Measurements from ENCODE around the gene TRAF3IP1.
"Not testable (repeated sequence)": the region's sequence is repeated elsewhere in the genome, so short reads cannot be mapped to it uniquely, and the experiment has no call there.

Gene TRAF3IP1

GRCh38 chr2:238314576-238314975 lies 5.7 kb upstream of the TRAF3IP1 start:
- TF ChIP-seq LEF1 (IDR thresholded peaks at IDR 0.05; ENCODE audit: borderline replicate concordance) (no peak), ELF4 (IDR thresholded peaks at IDR 0.05) (no peak), NFRKB (IDR thresholded peaks at IDR 0.05) (no peak), FOXK2 (IDR thresholded peaks at IDR 0.05) (no peak), BHLHE40 (IDR thresholded peaks at IDR 0.05; ENCODE audit: borderline replicate concordance) (no peak), SP1 (IDR thresholded peaks at IDR 0.05) (no peak), CTBP1 (IDR thresholded peaks at IDR 0.05; ENCODE audit: borderline replicate concordance) (no peak), TARDBP (IDR thresholded peaks at IDR 0.05) (no peak), SUZ12 (IDR thresholded peaks at IDR 0.05) (no peak)
- TF ChIP-seq, protein P1, sequence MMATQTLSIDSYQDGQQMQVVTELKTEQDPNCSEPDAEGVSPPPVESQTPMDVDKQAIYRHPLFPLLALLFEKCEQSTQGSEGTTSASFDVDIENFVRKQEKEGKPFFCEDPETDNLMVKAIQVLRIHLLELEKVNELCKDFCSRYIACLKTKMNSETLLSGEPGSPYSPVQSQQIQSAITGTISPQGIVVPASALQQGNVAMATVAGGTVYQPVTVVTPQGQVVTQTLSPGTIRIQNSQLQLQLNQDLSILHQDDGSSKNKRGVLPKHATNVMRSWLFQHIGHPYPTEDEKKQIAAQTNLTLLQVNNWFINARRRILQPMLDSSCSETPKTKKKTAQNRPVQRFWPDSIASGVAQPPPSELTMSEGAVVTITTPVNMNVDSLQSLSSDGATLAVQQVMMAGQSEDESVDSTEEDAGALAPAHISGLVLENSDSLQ (IDR thresholded peaks at IDR 0.05): no peak
- POLR2A ChIA-PET: no interaction called here
- DNase-seq (ENCODE audit: extremely low spot score): no peak
- CTCF ChIA-PET: interaction anchor here (0.8 kb wide), 1 partner anchor 26 kb away, joined by 3 read pairs; the partner anchor contains the start of gene PER2

DNA sequence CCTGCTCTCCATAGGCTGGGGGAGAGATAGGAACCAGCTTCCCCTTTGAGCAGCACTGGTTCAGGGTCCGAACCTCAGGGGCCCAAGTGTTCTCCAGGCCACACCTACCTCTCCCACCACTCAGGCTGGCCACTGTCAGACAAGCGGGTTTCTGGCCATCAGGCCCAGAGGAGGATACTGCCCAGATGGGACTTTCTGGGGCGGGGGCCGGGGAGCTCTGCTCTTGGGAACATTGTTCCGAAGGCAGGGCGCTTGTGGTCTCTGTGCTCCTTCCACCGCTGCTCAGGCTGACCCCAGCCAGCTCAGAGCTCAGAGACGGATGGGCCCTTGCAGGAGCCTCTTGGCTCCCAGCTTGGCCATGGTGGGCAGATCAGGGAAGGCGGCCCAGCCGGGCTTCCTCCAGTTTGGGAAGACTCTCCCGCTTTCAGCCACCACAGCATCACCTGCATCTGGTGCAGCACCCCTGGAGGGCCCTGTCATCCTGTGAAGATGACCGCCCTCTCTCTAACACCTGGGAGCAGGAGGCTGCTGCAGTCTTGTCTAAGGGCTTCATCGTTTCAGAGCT lies 5.2 kb upstream of the TRAF3IP1 start:
- no peak for DNase-seq (ENCODE audit: extremely low spot score)
- TF ChIP-seq TARDBP (IDR thresholded peaks at IDR 0.05) (no peak), CTBP1 (IDR thresholded peaks at IDR 0.05; ENCODE audit: borderline replicate concordance) (no peak), L3MBTL2 (conservative IDR thresholded peaks at IDR 0.05) (no peak), ELF4 (IDR thresholded peaks at IDR 0.05) (no peak), BHLHE40 (IDR thresholded peaks at IDR 0.05; ENCODE audit: borderline replicate concordance) (no peak), SP1 (IDR thresholded peaks at IDR 0.05) (no peak), SUZ12 (IDR thresholded peaks at IDR 0.05) (no peak), ZNF384 (IDR thresholded peaks at IDR 0.05) (no peak), NFRKB (IDR thresholded peaks at IDR 0.05) (no peak), FOXK2 (IDR thresholded peaks at IDR 0.05) (no peak), FOXA1 (IDR thresholded peaks at IDR 0.05) (no peak), FOXM1 (IDR thresholded peaks at IDR 0.05; ENCODE audit: borderline replicate concordance) (no peak), ARNT (IDR thresholded peaks at IDR 0.05) (no peak), HDGF (IDR thresholded peaks at IDR 0.05; ENCODE audit: borderline replicate concordance) (no peak), LEF1 (IDR thresholded peaks at IDR 0.05; ENCODE audit: borderline replicate concordance) (no peak)
- TF ChIP-seq, protein P1 (IDR thresholded peaks at IDR 0.05): no peak
- ChIA-PET CTCF (no interaction called here), POLR2A (no interaction called here)

DNA sequence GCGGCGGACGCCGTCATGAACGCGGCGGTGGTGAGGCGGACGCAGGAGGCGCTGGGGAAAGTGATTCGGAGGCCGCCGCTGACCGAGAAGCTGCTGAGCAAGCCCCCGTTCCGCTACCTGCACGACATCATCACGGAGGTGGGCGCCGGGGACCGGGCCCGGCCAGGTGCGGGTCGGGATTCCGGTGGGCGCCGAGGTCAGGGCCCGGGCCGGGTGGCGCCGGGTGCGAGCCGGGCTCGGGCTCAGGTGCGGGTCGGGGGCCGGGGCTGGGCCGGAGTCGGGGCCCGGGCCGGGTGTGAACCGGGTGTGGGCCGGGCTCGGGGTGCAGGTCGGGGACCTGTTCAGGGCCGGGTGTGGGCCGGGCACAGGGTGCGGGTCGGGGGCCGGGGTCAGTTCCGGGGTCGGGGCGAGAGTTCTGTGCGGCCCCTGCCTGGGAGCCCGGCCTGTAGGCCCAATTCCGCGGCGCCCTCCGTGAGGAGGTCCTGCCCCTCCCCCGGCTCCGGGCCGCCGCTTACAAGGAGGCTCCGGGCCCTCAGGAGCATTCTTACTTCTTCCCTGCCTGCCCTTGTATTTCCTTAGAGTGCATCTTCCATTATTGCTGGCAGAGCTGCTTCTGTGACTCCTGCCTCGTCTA lies 447 bp downstream of the TRAF3IP1 start:
- POLR2A ChIA-PET: no interaction called here
- CTCF ChIA-PET: no interaction called here
- TF ChIP-seq L3MBTL2 (conservative IDR thresholded peaks at IDR 0.05) (0 out of 2 replicates have a peak, but pooled peaks have one; percentile 33), CTBP1 (IDR thresholded peaks at IDR 0.05; ENCODE audit: borderline replicate concordance) (no peak)
- DNase-seq (ENCODE audit: extremely low spot score): no peak

DNA sequence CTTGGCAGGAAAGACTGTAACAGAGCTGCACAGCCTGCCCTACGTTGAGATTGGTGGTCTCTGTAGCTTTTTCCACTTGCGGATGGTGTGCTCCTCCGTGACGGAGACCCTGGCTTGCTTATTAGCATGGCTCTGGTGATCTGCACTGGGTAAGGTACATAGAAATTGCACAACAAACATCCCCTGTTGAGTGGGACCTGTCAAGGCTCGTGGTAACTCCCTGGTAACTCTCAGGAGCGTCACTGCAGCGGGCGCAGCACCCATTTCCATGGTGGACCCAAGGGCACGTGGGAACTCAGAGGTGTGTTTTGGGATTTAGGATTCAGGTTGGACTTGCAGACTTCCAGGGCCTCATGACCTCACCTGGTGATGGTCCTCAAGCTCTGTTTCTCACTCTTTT lies 1.1 kb downstream of the TRAF3IP1 start:
- TF ChIP-seq FOXK2 (IDR thresholded peaks at IDR 0.05) (no peak), NFRKB (IDR thresholded peaks at IDR 0.05) (no peak), HDGF (IDR thresholded peaks at IDR 0.05; ENCODE audit: borderline replicate concordance) (no peak), SP1 (IDR thresholded peaks at IDR 0.05) (no peak), L3MBTL2 (conservative IDR thresholded peaks at IDR 0.05) (no peak), BHLHE40 (IDR thresholded peaks at IDR 0.05; ENCODE audit: borderline replicate concordance) (no peak), FOXA1 (IDR thresholded peaks at IDR 0.05) (no peak), ARNT (IDR thresholded peaks at IDR 0.05) (no peak), ZNF384 (IDR thresholded peaks at IDR 0.05) (no peak), TARDBP (IDR thresholded peaks at IDR 0.05) (no peak), LEF1 (IDR thresholded peaks at IDR 0.05; ENCODE audit: borderline replicate concordance) (no peak), FOXM1 (IDR thresholded peaks at IDR 0.05; ENCODE audit: borderline replicate concordance) (no peak), CTBP1 (IDR thresholded peaks at IDR 0.05; ENCODE audit: borderline replicate concordance) (no peak), ELF4 (IDR thresholded peaks at IDR 0.05) (no peak), SUZ12 (IDR thresholded peaks at IDR 0.05) (no peak)
- TF ChIP-seq, protein P1 (IDR thresholded peaks at IDR 0.05): no peak
- ChIA-PET CTCF (no interaction called here), POLR2A (no interaction called here)
- DNase-seq (ENCODE audit: extremely low spot score): no peak

- no peak for DNase-seq (ENCODE audit: extremely low spot score)
- ChIA-PET CTCF (no interaction called here), POLR2A (no interaction called here)
- TF ChIP-seq CTBP1 (IDR thresholded peaks at IDR 0.05; ENCODE audit: borderline replicate concordance) (no peak), L3MBTL2 (conservative IDR thresholded peaks at IDR 0.05) (no peak), LEF1 (IDR thresholded peaks at IDR 0.05; ENCODE audit: borderline replicate concordance) (no peak), FOXK2 (IDR thresholded peaks at IDR 0.05) (no peak), FOXM1 (IDR thresholded peaks at IDR 0.05; ENCODE audit: borderline replicate concordance) (no peak)
- TF ChIP-seq, protein P1 (IDR thresholded peaks at IDR 0.05): no peak
Observed at GRCh38 chr2:238322001-238322411, 1.7 kb downstream of the TRAF3IP1 start.

DNA sequence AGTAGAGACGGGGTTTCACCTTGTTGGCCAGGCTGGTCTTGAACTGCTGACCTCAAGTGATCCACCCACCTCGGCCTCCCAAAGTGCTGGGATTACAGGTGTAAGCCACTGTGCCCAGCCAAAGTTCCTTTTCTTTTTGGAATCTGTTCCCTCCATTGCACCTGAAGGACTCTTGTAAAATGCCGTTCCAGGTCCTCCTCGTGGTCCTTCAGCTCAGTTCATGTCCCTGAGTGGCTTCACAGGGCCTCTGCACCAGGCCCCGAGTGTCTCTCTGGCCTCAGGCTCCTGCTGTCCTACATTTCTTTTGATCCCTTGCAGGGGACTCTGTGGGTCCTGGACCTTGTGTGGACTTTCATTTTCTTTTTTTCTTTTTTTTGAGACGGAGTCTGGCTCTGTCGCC lies 3.9 kb downstream of the TRAF3IP1 start:
- POLR2A ChIA-PET; DNase-seq (ENCODE audit: extremely low spot score); CTCF ChIA-PET: not testable (repeated sequence)
